Panc1 (cell line): Measurements from ENCODE around the gene DPM3. TPM values are rescaled to one million over a fixed set of nuclear protein-coding genes. Genes with fewer than 3 reads are reported as not detected.
"Not testable (repeated sequence)": the region's sequence is repeated elsewhere in the genome, so short reads cannot be mapped to it uniquely, and the experiment has no call there.

Experiments
- ATAC-seq: fragments of 200-7000 bp; cut with Tn5 transposase; 2 replicates; pipeline ENCODE4 v1.9.1; 2020; ENCODE audit warnings: mild to moderate bottlenecking, moderate library complexity
- Bru-seq: library from RNA; stranded (reverse); fragments of 400-500 nt; gene quantifications from one replicate; lab custom pipeline; 2021; lab: Mats Ljungman, UMichigan
- BruChase-seq, 2 experiments: library from RNA; stranded (reverse); fragments of 400-500 nt; gene quantifications; one replicate each; lab custom pipeline; 2021; lab: Mats Ljungman, UMichigan
- BruUV-seq: library from RNA; stranded (reverse); fragments of 400-500 nt; replicated peaks from 2 replicates; lab custom pipeline; 2021; lab: Mats Ljungman, UMichigan
- CTCF ChIA-PET: fragments of 300-600 bp; sonication (Branson Sonifier 250); formaldehyde crosslinking; loops from one replicate; lab custom pipeline; 2022; ENCODE audit warnings: antibody characterized with exemption; lab: Charles Lee
- POLR2A ChIA-PET: fragments of 300-600 bp; sonication (Branson Sonifier 250); formaldehyde crosslinking; loops from one replicate; lab custom pipeline; 2022; ENCODE audit warnings: antibody characterized with exemption; lab: Charles Lee
- DNase-seq: peaks from one replicate; pipeline ENCODE4 v3.0.0-alpha.2; 2010; ENCODE audit warnings: low read depth, low spot score
- H3K27ac ChIP-seq: 2 replicates; pipeline ENCODE4 v1.5.1; 2011; ENCODE audit warnings: mild to moderate bottlenecking, low read length, inconsistent platforms
- H3K27me3 ChIP-seq: fragments of 200-500 bp; sonication (Bioruptor generic); 2 replicates; pipeline ENCODE4 v1.6.0; 2014; ENCODE audit warnings: low read length, inconsistent platforms; ENCODE audit not compliant: control insufficient read depth, insufficient read depth
- H3K36me3 ChIP-seq: fragments of 200-500 bp; sonication (Bioruptor generic); 2 replicates; pipeline ENCODE4 v1.5.1; 2014; ENCODE audit warnings: inconsistent platforms, mild to moderate bottlenecking, low read length, moderate library complexity; ENCODE audit not compliant: control insufficient read depth, insufficient read depth
- H3K4me1 ChIP-seq: 2 replicates; pipeline ENCODE4 v1.5.1; 2011; ENCODE audit warnings: inconsistent platforms, mild to moderate bottlenecking, low read length, moderate library complexity; ENCODE audit not compliant: control insufficient read depth, insufficient read depth
- H3K4me3 ChIP-seq, 2 experiments: 2 replicates each; pipeline ENCODE4 v1.5.1; 2011 to 2012; ENCODE audit warnings: low read depth in 2 of 2, low read length in 2 of 2, mild to moderate bottlenecking in 2 of 2, inconsistent platforms in 1 of 2, moderate library complexity in 1 of 2
- H3K9me3 ChIP-seq: fragments of 200-500 bp; sonication (Bioruptor generic); 2 replicates; pipeline ENCODE4 v1.5.1; 2014; ENCODE audit warnings: low read depth, mild to moderate bottlenecking, inconsistent platforms, low read length, moderate library complexity; ENCODE audit not compliant: control insufficient read depth, insufficient read depth
- CTCF ChIP-seq: fragments of 450-650 bp; IDR thresholded peaks from 2 replicates; pipeline ENCODE4 v1.5.1; 2017; ENCODE audit warnings: mild to moderate bottlenecking
- POLR2AphosphoS5 ChIP-seq: IDR thresholded peaks from 2 replicates; pipeline ENCODE4 v1.6.1; 2012; ENCODE audit warnings: mild to moderate bottlenecking, low read depth, low read length, moderate library complexity
- REST ChIP-seq, 2 experiments: IDR thresholded peaks; 2 replicates each; pipeline ENCODE4 v1.6.1; 2011 to 2012; ENCODE audit warnings: low read depth in 2 of 2, control low read depth in 1 of 2, low read length in 1 of 2, mild to moderate bottlenecking in 1 of 2, moderate library complexity in 1 of 2; ENCODE audit not compliant: insufficient read depth in 1 of 2
- SIN3A ChIP-seq: IDR thresholded peaks from 2 replicates; pipeline ENCODE4 v1.6.1; 2012; ENCODE audit warnings: low read depth, mild to moderate bottlenecking, low read length, moderate library complexity, borderline replicate concordance; ENCODE audit not compliant: insufficient read depth
- TCF7L2 ChIP-seq: IDR thresholded peaks from 2 replicates; pipeline ENCODE4 v1.6.1; 2011; ENCODE audit warnings: mild to moderate bottlenecking, low read depth, low read length, inconsistent platforms
- in situ Hi-C: cut with HindIII; loops from 2 replicates; pipeline ENCODE4 v1.10.0; 2016; ENCODE audit warnings: low sequenced_read_pairs, low pct_unique_long_range_greater_than_20kb
- intact Hi-C: fragments of 100-400 bp; cut with micrococcal nuclease; formaldehyde crosslinking; loops from one replicate; pipeline ENCODE4 v1.10.0; 2022; ENCODE audit not compliant: unreplicated experiment
- long read RNA-seq: library from polyadenylated mRNA; unstranded; transcript quantifications from one replicate; pipeline ENCODE4 v2.0.0, GENCODE V29; 2021; ENCODE audit not compliant: unreplicated experiment
- polyA plus RNA-seq: library from polyadenylated mRNA; unstranded; fragments of >200 nt; gene quantifications from one replicate; pipeline ENCODE4 v1.2.1, GENCODE V29; 2012; ENCODE audit warnings: missing spikeins; ENCODE audit not compliant: insufficient read length
- total RNA-seq: library from RNA; stranded (reverse); gene quantifications from one replicate; pipeline ENCODE4 v1.2.1, GENCODE V29; 2021; ENCODE audit not compliant: unreplicated experiment

Gene DPM3
- total RNA-seq (66.0 TPM), Bru-seq, nascent RNA (percentile 85 among the genes with signal in this experiment), BruChase-seq, experiment 1, labeled RNA remaining after a 2-hour chase (percentile 83 among the genes with signal in this experiment), BruChase-seq, experiment 2, labeled RNA remaining after a 6-hour chase (percentile 90 among the genes with signal in this experiment)
- polyA plus RNA-seq, result 89.1 TPM
- long read RNA-seq, transcript DPM3-203 (2 exons, 409 nt), result minor isoform, 11 of 30 reads
- long read RNA-seq, transcript DPM3-202 (1 exons, 517 nt), result major isoform, 12 of 30 reads
- long read RNA-seq, transcript DPM3-201 (2 exons, 486 nt), result minor isoform, 6 of 30 reads
- long read RNA-seq, partial matches to known transcripts, result 0 of 30 reads
- long read RNA-seq, other reads (novel, unspliced or antisense), result 1 of 30 reads

- peak; percentile 84 for TF ChIP-seq POLR2AphosphoS5
- TF ChIP-seq SIN3A, result peak; percentile 50; the same call in 1 of the 2 replicates
- TF ChIP-seq REST (IDR thresholded peaks at IDR 0.05; ENCODE audit: insufficient read depth in 1 of 2, low read depth in 2 of 2, low read length in 1 of 2), result no peak
- TF ChIP-seq CTCF, result no peak
- TF ChIP-seq TCF7L2, result no peak
- TSS peak; percentile 98 for BruUV-seq
- Histone ChIP-seq H3K4me3 (peak within 1 kb of the TSS; percentile 86 to 98), H3K27me3 (no peaks in the 10 kb centered on the region), H3K9me3 (no peaks in the 10 kb centered on the region), H3K27ac (peak within 1 kb of the TSS; percentile 95), H3K36me3 (no peaks in the 10 kb centered on the region), H3K4me1 (peaks cover 19% of the 10 kb centered on the region)
- peak; percentile 80 for ATAC-seq
- POLR2A ChIA-PET, result no interaction called here
- intact Hi-C loops (no loop called here), in situ Hi-C loops (no loop called here)
- DNase-seq, result no peak
- CTCF ChIA-PET, result interaction anchor here (0.6 to 0.7 kb wide), 2 partner anchors 48 to 450 kb away, joined by 3 to 11 read pairs; no protein-coding TSS in a partner anchor
These were observed at the start of gene DPM3 for GRCh38 chr1:155139895-155140629. Gene DPM3 (minus strand): TSS chr1:155140531. CDS start chr1:155140240, 291 bp downstream.

- DNase-seq, BruUV-seq, H3K4me3 ChIP-seq, POLR2A ChIA-PET, ATAC-seq, H3K27ac ChIP-seq, H3K36me3 ChIP-seq, H3K9me3 ChIP-seq, intact Hi-C loops, H3K27me3 ChIP-seq, CTCF ChIA-PET, in situ Hi-C loops: not testable (repeated sequence)
- H3K4me1 ChIP-seq, result peaks cover 16% of the 10 kb centered on the region
These were observed 49.6 kb upstream of the DPM3 start for GRCh38 chr1:155189926-155190325.
